Fibroblast of lung (primary cell): ENCODE data around the gene AKAP6. TPM values are rescaled to one million over a fixed set of nuclear protein-coding genes. Genes with fewer than 3 reads are reported as not detected.
"Not testable (repeated sequence)": the region's sequence is repeated elsewhere in the genome, so short reads cannot be mapped to it uniquely, and the experiment has no call there.

Experiments
- DNase-seq, 2 donors: peaks; one replicate each; pipeline versions ENCODE4 v3.0.0 to v3.0.0-alpha.2; 2010; ENCODE audit warnings: low read depth in 2 of 2
- H2AFZ ChIP-seq: 2 replicates; pipeline ENCODE4 v1.5.1; 2012; ENCODE audit warnings: low read length, control low read depth, inconsistent platforms
- H3K27ac ChIP-seq: 2 replicates; pipeline ENCODE4 v1.5.1; 2011; ENCODE audit warnings: low read length, control low read depth; ENCODE audit not compliant: insufficient read depth
- H3K27me3 ChIP-seq: 2 replicates; pipeline ENCODE4 v1.5.1; 2011; ENCODE audit warnings: mild to moderate bottlenecking, low read length; ENCODE audit not compliant: control insufficient read depth, insufficient read depth
- H3K36me3 ChIP-seq: 2 replicates; pipeline ENCODE4 v1.5.1; 2011; ENCODE audit warnings: low read length; ENCODE audit not compliant: control insufficient read depth, insufficient read depth
- H3K4me1 ChIP-seq: 2 replicates; pipeline ENCODE4 v1.5.1; 2011; ENCODE audit warnings: low read length; ENCODE audit not compliant: control insufficient read depth, insufficient read depth; ENCODE audit errors: extremely low read depth
- H3K4me2 ChIP-seq: 2 replicates; pipeline ENCODE4 v1.5.1; 2011; ENCODE audit warnings: low read length, control low read depth; ENCODE audit not compliant: insufficient read depth; ENCODE audit errors: extremely low read depth
- H3K4me3 ChIP-seq, 4 experiments: fragments of 200-600 bp in 1 of 4; sonication (generic) in 1 of 4; replicated peaks in 1 of 4; 2 replicates each; pipeline ENCODE4 v1.5.1; 2011 to 2016; ENCODE audit warnings: low read length in 4 of 4, low read depth in 3 of 4, mild to moderate bottlenecking in 3 of 4, control low read depth in 2 of 4, inconsistent platforms in 1 of 4, mixed read lengths in 1 of 4; ENCODE audit not compliant: insufficient read depth in 1 of 4; ENCODE audit errors: control extremely low read depth in 1 of 4
- H3K79me2 ChIP-seq: 2 replicates; pipeline ENCODE4 v1.5.1; 2012; ENCODE audit warnings: mild to moderate bottlenecking, low read length, inconsistent platforms; ENCODE audit not compliant: control insufficient read depth, insufficient read depth
- H3K9ac ChIP-seq: 2 replicates; pipeline ENCODE4 v1.5.1; 2011; ENCODE audit warnings: mild to moderate bottlenecking, low read length, control low read depth; ENCODE audit not compliant: insufficient read depth
- H3K9me3 ChIP-seq: 2 replicates; pipeline ENCODE4 v1.5.1; 2012; ENCODE audit warnings: low read depth, low read length; ENCODE audit not compliant: control insufficient read depth, insufficient read depth
- H4K20me1 ChIP-seq: 2 replicates; pipeline ENCODE4 v1.5.1; 2011; ENCODE audit warnings: low read length; ENCODE audit not compliant: control insufficient read depth, insufficient read depth; ENCODE audit errors: extremely low read depth
- CTCF ChIP-seq, 2 donors: IDR thresholded peaks in 1 of 2; conservative IDR thresholded peaks in 1 of 2; 1 replicate in 1 of 2; 2 replicates in 1 of 2; pipeline ENCODE4 v1.5.1; 2011 to 2012; ENCODE audit warnings: low read length in 2 of 2, control low read depth in 1 of 2, inconsistent platforms in 1 of 2, low read depth in 1 of 2, mild to moderate bottlenecking in 1 of 2
- EZH2 ChIP-seq: IDR thresholded peaks from 2 replicates; pipeline ENCODE4 v1.5.1; 2012; ENCODE audit warnings: low read length, control low read depth, mild to moderate bottlenecking; ENCODE audit errors: missing control alignments
- polyA plus RNA-seq, 2 donors: library from polyadenylated mRNA; depleted of rRNA in 1 of 2; stranded (reverse) in 1 of 2; unstranded in 1 of 2; fragments of >200 nt; gene quantifications; 2 replicates each; pipeline ENCODE4 v1.2.1, GENCODE V29; 2011 to 2012; ENCODE audit warnings: missing spikeins in 1 of 2
- total RNA-seq: library from RNA; depleted of rRNA; stranded (reverse); fragments of >200 nt; gene quantifications from 2 replicates; pipeline ENCODE4 v1.2.1, GENCODE V29; 2014

Gene AKAP6
- total and polyA plus RNA-seq, 2 donors (not counting 1 experiment from before 2014, with no cell fraction given), result 3.3 to 10.9 TPM

- Histone ChIP-seq H3K4me1 (no peaks in the 10 kb centered on the region), H3K4me3 (no peak overlapping the region), H3K4me2 (no peak overlapping the region), H4K20me1 (no peaks in the 10 kb centered on the region), H3K79me2 (no peaks in the 10 kb centered on the region), H3K36me3 (no peaks in the 10 kb centered on the region), H3K9me3 (no peaks in the 10 kb centered on the region), H3K27ac (no peak overlapping the region), H2AFZ (no peak overlapping the region), H3K9ac (no peak overlapping the region), H3K27me3 (no peaks in the 10 kb centered on the region)
- TF ChIP-seq EZH2 (no peak), CTCF (conservative IDR thresholded peaks at IDR 0.05 in 1 of 2, IDR thresholded peaks at IDR 0.05 in 1 of 2; ENCODE audit: low read depth in 1 of 2, low read length in 2 of 2) (no peak)
- no peak for DNase-seq
Measured at GRCh38 chr14:32784405-32784804, 455.3 kb downstream of the AKAP6 start.

- H3K27ac ChIP-seq, result no peak overlapping the region
- H3K4me2 ChIP-seq, result no peak overlapping the region
- H3K4me1 ChIP-seq, result no peaks in the 10 kb centered on the region
- no peaks in the 10 kb centered on the region for H3K79me2 ChIP-seq
- no peaks in the 10 kb centered on the region for H4K20me1 ChIP-seq
- H3K27me3 ChIP-seq, result no peaks in the 10 kb centered on the region
- TF ChIP-seq CTCF (conservative IDR thresholded peaks at IDR 0.05 in 1 of 2, IDR thresholded peaks at IDR 0.05 in 1 of 2; ENCODE audit: low read depth in 1 of 2, low read length in 2 of 2) (no peak), EZH2 (no peak)
- no peak overlapping the region for H3K4me3 ChIP-seq
- no peak for DNase-seq
- no peak overlapping the region for H3K9ac ChIP-seq
- no peaks in the 10 kb centered on the region for H3K36me3 ChIP-seq
- no peaks in the 10 kb centered on the region for H3K9me3 ChIP-seq
- H2AFZ ChIP-seq, result no peak overlapping the region
Measured at GRCh38 chr14:32785585-32785984, 456.5 kb downstream of the AKAP6 start.

GRCh38 chr14:32786886-32787285 is 457.8 kb downstream of the AKAP6 start:
- no peaks in the 10 kb centered on the region for H3K36me3 ChIP-seq
- no peak overlapping the region for H3K4me2 ChIP-seq
- no peaks in the 10 kb centered on the region for H3K4me1 ChIP-seq
- no peaks in the 10 kb centered on the region for H4K20me1 ChIP-seq
- no peak overlapping the region for H3K27ac ChIP-seq
- TF ChIP-seq CTCF (conservative IDR thresholded peaks at IDR 0.05 in 1 of 2, IDR thresholded peaks at IDR 0.05 in 1 of 2; ENCODE audit: low read depth in 1 of 2, low read length in 2 of 2) (no peak), EZH2 (no peak)
- no peaks in the 10 kb centered on the region for H3K9me3 ChIP-seq
- no peak overlapping the region for H2AFZ ChIP-seq
- no peak for DNase-seq
- H3K4me3 ChIP-seq, result no peak overlapping the region
- H3K27me3 ChIP-seq, result no peaks in the 10 kb centered on the region
- H3K79me2 ChIP-seq, result no peaks in the 10 kb centered on the region
- H3K9ac ChIP-seq, result no peak overlapping the region

GRCh38 chr14:32793033-32793432 is 463.9 kb downstream of the AKAP6 start:
- H3K27me3 ChIP-seq, H3K9me3 ChIP-seq, H3K79me2 ChIP-seq, H3K4me3 ChIP-seq, H3K36me3 ChIP-seq, H3K9ac ChIP-seq, H2AFZ ChIP-seq, H3K4me1 ChIP-seq, H3K4me2 ChIP-seq, DNase-seq, H3K27ac ChIP-seq, H4K20me1 ChIP-seq: not testable (repeated sequence)
